IPS-NIHi7 (cell line): ENCODE results near the gene ACTRT2.

Experiments
- DNase-seq: peaks from one replicate; pipeline ENCODE4 v3.0.0; 2012; ENCODE audit warnings: mixed read lengths; ENCODE audit errors: extremely low spot score

ACTRT2 gene

GRCh38 chr1:3021233-3021671 lies at the start of gene ACTRT2:
TSS of gene ACTRT2 (plus strand) at chr1:3021467. CDS start at chr1:3021687, 220 bp downstream.
- no peak for DNase-seq

- DNase-seq = no peak
Observed at GRCh38 chr1:2971609-2972008, 49.7 kb upstream of the ACTRT2 start.

GRCh38 chr1:2972011-2972878 lies 49.0 kb upstream of the ACTRT2 start:
- no peak for DNase-seq

GRCh38 chr1:2972879-2973575 lies 48.2 kb upstream of the ACTRT2 start:
- no peak for DNase-seq

GRCh38 chr1:2973601-2974593 lies 47.4 kb upstream of the ACTRT2 start:
- DNase-seq = no peak

- no peak for DNase-seq
Observed at GRCh38 chr1:2974701-2975301, 46.5 kb upstream of the ACTRT2 start.

- no peak for DNase-seq
Observed at GRCh38 chr1:2975466-2976179, 45.6 kb upstream of the ACTRT2 start.

GRCh38 chr1:2976180-2976562 lies 45.1 kb upstream of the ACTRT2 start:
- no peak for DNase-seq

GRCh38 chr1:2977886-2978611 lies 43.2 kb upstream of the ACTRT2 start:
- DNase-seq = no peak

- no peak for DNase-seq
Observed at GRCh38 chr1:2978691-2979190, 42.5 kb upstream of the ACTRT2 start.

- no peak for DNase-seq
Observed at GRCh38 chr1:2979191-2980072, 41.8 kb upstream of the ACTRT2 start.

GRCh38 chr1:2980073-2980791 lies 41.0 kb upstream of the ACTRT2 start:
- no peak for DNase-seq

- no peak for DNase-seq
Observed at GRCh38 chr1:2980849-2981248, 40.4 kb upstream of the ACTRT2 start.

- no peak for DNase-seq
Observed at GRCh38 chr1:2981388-2981787, 39.9 kb upstream of the ACTRT2 start.

- no peak for DNase-seq
Observed at GRCh38 chr1:2981981-2982614, 39.2 kb upstream of the ACTRT2 start.

- no peak for DNase-seq
Observed at GRCh38 chr1:2982615-2983318, 38.5 kb upstream of the ACTRT2 start.

GRCh38 chr1:2983319-2983705 lies 38.0 kb upstream of the ACTRT2 start:
- no peak for DNase-seq
